HG03108 (cell line): ENCODE measurements around the gene ALOX15B.
"Not testable (repeated sequence)": the region's sequence is repeated elsewhere in the genome, so short reads cannot be mapped to it uniquely, and the experiment has no call there.

ENCODE experiments used
- ATAC-seq: cut with Tn5 transposase; IDR thresholded peaks from one replicate; pipeline ENCODE4 v1.9.1; 2021; ENCODE audit warnings: moderate library complexity; ENCODE audit not compliant: unreplicated experiment

Gene ALOX15B

GRCh38 chr17:8077939-8078338, 39.1 kb downstream of the ALOX15B start:
- ATAC-seq, result not testable (repeated sequence)

- ATAC-seq, result peak; percentile 70
These were observed 40.7 kb downstream of the ALOX15B start for GRCh38 chr17:8079291-8080207.

- ATAC-seq, result no peak
These were observed 41.4 kb downstream of the ALOX15B start for GRCh38 chr17:8080208-8080798.

GRCh38 chr17:8080799-8081219, 42.0 kb downstream of the ALOX15B start:
- ATAC-seq, result no peak

GRCh38 chr17:8081876-8082275, 43.0 kb downstream of the ALOX15B start:
- ATAC-seq, result no peak

GRCh38 chr17:8082292-8082691, 43.4 kb downstream of the ALOX15B start:
- no peak for ATAC-seq

- ATAC-seq, result no peak
These were observed 45.4 kb downstream of the ALOX15B start for GRCh38 chr17:8084250-8084649.

- ATAC-seq, result no peak
These were observed 48.5 kb downstream of the ALOX15B start, which contains the start of gene ALOX12B for GRCh38 chr17:8087075-8087951. ALOX12B (minus strand) TSS chr17:8087716; CDS start chr17:8087442, 274 bp downstream.

- no peak for ATAC-seq
These were observed 49.0 kb downstream of the ALOX15B start for GRCh38 chr17:8087952-8088230.

- no peak for ATAC-seq
These were observed 50.9 kb downstream of the ALOX15B start for GRCh38 chr17:8089728-8090127.

GRCh38 chr17:8091033-8091687, 52.3 kb downstream of the ALOX15B start:
- ATAC-seq, result peak; percentile 42

- ATAC-seq, result no peak
These were observed 56.5 kb downstream of the ALOX15B start for GRCh38 chr17:8095361-8095760.

GRCh38 chr17:8096541-8096940, 57.7 kb downstream of the ALOX15B start:
- no peak for ATAC-seq
